Measurements from ENCODE around the gene SYCE3.
"Not testable (repeated sequence)": the region's sequence is repeated elsewhere in the genome, so short reads cannot be mapped to it uniquely, and the experiment has no call there.

Gene SYCE3

GRCh38 chr22:50562523-50563412, at the start of gene SYCE3:
Gene SYCE3 (minus strand): TSS chr22:50562919. CDS start chr22:50556405, 6,514 bp downstream.
- H3K27me3 ChIP-seq (ENCODE audit: insufficient read depth, low read length): peaks cover 38% of the 10 kb centered on the region
- H3K9me3 ChIP-seq (ENCODE audit: insufficient read depth, low read depth, low read length): no peaks in the 10 kb centered on the region
- no peak within 1 kb of the TSS for H3K27ac ChIP-seq (ENCODE audit: low read length)
- no peaks in the 10 kb centered on the region for H3K4me1 ChIP-seq (ENCODE audit: insufficient read depth, low read length)
- H3K36me3 ChIP-seq (ENCODE audit: insufficient read depth, low read depth, low read length): peaks cover 3% of the 10 kb centered on the region; the same call in 1 of the 2 replicates
- peak within 1 kb of the TSS; percentile 76 for H3K4me3 ChIP-seq (ENCODE audit: low read length)
- peak within 1 kb of the TSS; percentile 37; the same call in 1 of the 2 replicates for H3K9ac ChIP-seq (ENCODE audit: low read depth, low read length)

GRCh38 chr22:50612168-50612527, 49.4 kb upstream of the SYCE3 start:
- no peak overlapping the region for H3K9ac ChIP-seq (ENCODE audit: low read depth, low read length)
- peaks cover 30% of the 10 kb centered on the region for H3K27me3 ChIP-seq (ENCODE audit: insufficient read depth, low read length)
- H3K4me1 ChIP-seq (ENCODE audit: insufficient read depth, low read length): no peaks in the 10 kb centered on the region
- no peaks in the 10 kb centered on the region for H3K36me3 ChIP-seq (ENCODE audit: insufficient read depth, low read depth, low read length)
- H3K4me3 ChIP-seq (ENCODE audit: low read length): no peak overlapping the region
- H3K9me3 ChIP-seq (ENCODE audit: insufficient read depth, low read depth, low read length): no peaks in the 10 kb centered on the region
- H3K27ac ChIP-seq (ENCODE audit: low read length): no peak overlapping the region

- H3K27ac ChIP-seq (ENCODE audit: low read length): no peak overlapping the region
- H3K4me3 ChIP-seq (ENCODE audit: low read length): no peak overlapping the region
- H3K4me1 ChIP-seq (ENCODE audit: insufficient read depth, low read length): no peaks in the 10 kb centered on the region
- H3K9ac ChIP-seq (ENCODE audit: low read depth, low read length): no peak overlapping the region
- H3K36me3 ChIP-seq (ENCODE audit: insufficient read depth, low read depth, low read length): no peaks in the 10 kb centered on the region
- H3K9me3 ChIP-seq (ENCODE audit: insufficient read depth, low read depth, low read length): no peaks in the 10 kb centered on the region
- H3K27me3 ChIP-seq (ENCODE audit: insufficient read depth, low read length): peaks cover 34% of the 10 kb centered on the region
These were observed 48.8 kb upstream of the SYCE3 start for GRCh38 chr22:50611341-50612060.

DNA sequence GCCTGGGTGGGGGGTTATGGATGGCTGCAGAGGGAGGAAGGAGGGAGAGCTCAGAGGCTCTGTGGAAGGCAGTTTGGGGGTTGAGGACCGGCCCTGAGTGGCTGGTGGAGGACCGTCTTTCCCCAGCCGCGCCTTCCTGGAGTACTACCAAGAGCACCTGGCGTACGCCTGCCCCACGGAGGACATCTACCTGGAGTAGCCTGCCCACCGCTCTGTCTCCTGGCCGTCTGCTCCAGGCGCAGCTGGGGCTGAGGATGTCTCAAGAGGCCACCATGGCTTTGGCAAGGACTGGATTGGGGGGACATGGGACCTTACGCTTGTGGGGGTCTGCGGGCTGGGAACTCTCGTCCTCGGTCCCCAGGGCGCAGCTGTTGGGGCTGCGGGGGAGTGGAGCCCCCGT, 47.9 kb upstream of the SYCE3 start:
- H3K36me3 ChIP-seq (ENCODE audit: insufficient read depth, low read depth, low read length): no peaks in the 10 kb centered on the region
- no peak overlapping the region for H3K27ac ChIP-seq (ENCODE audit: low read length)
- no peaks in the 10 kb centered on the region for H3K9me3 ChIP-seq (ENCODE audit: insufficient read depth, low read depth, low read length)
- H3K27me3 ChIP-seq (ENCODE audit: insufficient read depth, low read length): peaks cover 43% of the 10 kb centered on the region
- no peak overlapping the region for H3K9ac ChIP-seq (ENCODE audit: low read depth, low read length)
- no peak overlapping the region for H3K4me3 ChIP-seq (ENCODE audit: low read length)
- H3K4me1 ChIP-seq (ENCODE audit: insufficient read depth, low read length): no peaks in the 10 kb centered on the region

GRCh38 chr22:50610041-50610451, 47.3 kb upstream of the SYCE3 start:
- Histone ChIP-seq H3K27me3 (ENCODE audit: insufficient read depth, low read length) (peaks cover 49% of the 10 kb centered on the region), H3K4me1 (ENCODE audit: insufficient read depth, low read length) (no peaks in the 10 kb centered on the region)

DNA sequence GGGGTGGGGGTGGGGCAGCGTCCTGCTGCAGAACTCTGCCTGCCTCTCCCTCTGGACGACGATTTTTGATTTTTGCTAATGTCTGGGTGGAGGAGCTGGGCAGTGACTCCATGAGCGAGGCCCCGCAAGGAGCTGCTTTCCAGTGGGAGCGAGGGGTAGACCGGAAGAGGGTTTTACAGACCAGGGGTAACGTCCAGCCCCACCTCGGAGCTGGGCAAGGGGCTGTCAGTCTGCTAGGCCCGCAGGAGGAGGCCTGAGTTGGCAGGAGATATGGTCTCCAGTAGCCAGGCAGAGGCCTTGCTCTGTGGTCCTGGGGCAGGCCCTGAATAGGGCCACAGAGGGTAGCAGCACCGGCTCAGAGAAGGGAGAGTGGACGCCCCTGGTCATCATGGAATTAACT, 46.9 kb upstream of the SYCE3 start:
- Histone ChIP-seq H3K27me3 (ENCODE audit: insufficient read depth, low read length) (peaks cover 53% of the 10 kb centered on the region), H3K27ac (ENCODE audit: low read length) (no peak overlapping the region), H3K4me1 (ENCODE audit: insufficient read depth, low read length) (no peaks in the 10 kb centered on the region), H3K36me3 (ENCODE audit: insufficient read depth, low read depth, low read length) (no peaks in the 10 kb centered on the region), H3K9me3 (ENCODE audit: insufficient read depth, low read depth, low read length) (no peaks in the 10 kb centered on the region), H3K9ac (ENCODE audit: low read depth, low read length) (no peak overlapping the region), H3K4me3 (ENCODE audit: low read length) (no peak overlapping the region)

More at GRCh38 chr22:50610041-50610451, 47.3 kb upstream of the SYCE3 start:
- Histone ChIP-seq H3K9ac (ENCODE audit: low read depth, low read length) (no peak overlapping the region), H3K9me3 (ENCODE audit: insufficient read depth, low read depth, low read length) (no peaks in the 10 kb centered on the region), H3K36me3 (ENCODE audit: insufficient read depth, low read depth, low read length) (no peaks in the 10 kb centered on the region), H3K27ac (ENCODE audit: low read length) (no peak overlapping the region), H3K4me3 (ENCODE audit: low read length) (no peak overlapping the region)

GRCh38 chr22:50608996-50609395, 46.3 kb upstream of the SYCE3 start:
- Histone ChIP-seq H3K27ac (ENCODE audit: low read length) (no peak overlapping the region), H3K36me3 (ENCODE audit: insufficient read depth, low read depth, low read length) (no peaks in the 10 kb centered on the region), H3K9me3 (ENCODE audit: insufficient read depth, low read depth, low read length) (no peaks in the 10 kb centered on the region), H3K4me3 (ENCODE audit: low read length) (no peak overlapping the region), H3K4me1 (ENCODE audit: insufficient read depth, low read length) (no peaks in the 10 kb centered on the region), H3K9ac (ENCODE audit: low read depth, low read length) (no peak overlapping the region), H3K27me3 (ENCODE audit: insufficient read depth, low read length) (peaks cover 59% of the 10 kb centered on the region)

DNA sequence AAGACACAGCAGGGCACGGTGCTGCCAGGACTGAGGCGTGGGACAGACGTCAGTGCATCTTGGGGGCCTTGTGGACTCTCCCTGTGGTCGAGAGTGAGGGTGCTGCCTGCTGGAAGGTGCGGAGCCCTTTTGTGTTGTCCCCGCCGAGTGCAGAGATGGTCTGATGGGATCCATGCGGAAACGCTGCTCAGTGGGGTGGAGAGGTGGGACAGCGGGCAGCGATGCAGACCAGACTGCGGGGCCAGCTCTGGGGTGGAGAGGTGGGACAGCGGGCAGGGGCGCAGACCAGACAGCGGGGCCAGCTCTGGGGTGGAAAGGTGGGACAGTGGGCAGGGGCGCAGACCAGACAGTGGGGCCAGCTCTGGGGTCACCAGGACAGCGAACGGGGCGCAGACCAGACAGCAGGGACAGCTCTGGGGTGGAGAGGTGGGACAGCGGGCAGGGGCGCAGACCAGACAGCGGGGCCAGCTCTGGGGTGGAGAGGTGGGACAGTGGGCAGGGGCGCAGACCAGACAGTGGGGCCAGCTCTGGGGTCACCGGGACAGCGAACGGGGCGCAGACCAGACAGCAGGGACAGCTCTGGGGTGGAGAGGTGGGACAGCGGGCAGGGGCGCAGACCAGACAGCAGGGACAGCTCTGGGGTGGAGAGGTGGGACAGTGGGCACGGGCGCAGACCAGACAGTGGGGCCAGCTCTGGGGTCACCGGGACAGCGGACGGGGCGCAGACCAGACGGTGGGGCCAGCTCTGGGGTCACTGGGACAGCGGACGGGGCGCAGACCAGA, 45.5 kb upstream of the SYCE3 start:
- peaks cover 59% of the 10 kb centered on the region for H3K27me3 ChIP-seq (ENCODE audit: insufficient read depth, low read length)
- not testable (repeated sequence) for H3K27ac ChIP-seq (ENCODE audit: low read length); H3K4me1 ChIP-seq (ENCODE audit: insufficient read depth, low read length); H3K9ac ChIP-seq (ENCODE audit: low read depth, low read length); H3K36me3 ChIP-seq (ENCODE audit: insufficient read depth, low read depth, low read length); H3K4me3 ChIP-seq (ENCODE audit: low read length); H3K9me3 ChIP-seq (ENCODE audit: insufficient read depth, low read depth, low read length)

DNA sequence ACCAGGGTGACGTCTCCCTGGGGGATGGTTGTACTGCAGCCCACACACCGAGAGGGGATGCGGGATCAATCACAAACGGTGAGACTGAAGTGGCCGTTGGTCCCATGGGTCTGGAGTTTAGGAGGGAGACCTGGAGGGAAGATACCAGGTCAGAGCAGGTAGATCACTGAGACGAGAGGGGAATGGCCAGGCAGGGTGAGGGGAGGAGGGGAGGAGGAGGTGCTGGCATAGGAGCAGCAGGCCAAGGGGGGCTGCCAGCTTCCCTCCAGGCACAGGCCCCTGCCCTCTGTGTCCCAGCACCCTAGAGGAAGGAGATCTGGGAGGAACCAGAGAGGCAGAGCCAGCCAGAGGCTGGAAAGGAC, 44.9 kb upstream of the SYCE3 start:
- no peak overlapping the region for H3K27ac ChIP-seq (ENCODE audit: low read length)
- H3K9ac ChIP-seq (ENCODE audit: low read depth, low read length): no peak overlapping the region
- no peak overlapping the region for H3K4me3 ChIP-seq (ENCODE audit: low read length)
- H3K4me1 ChIP-seq (ENCODE audit: insufficient read depth, low read length): no peaks in the 10 kb centered on the region
- peaks cover 60% of the 10 kb centered on the region for H3K27me3 ChIP-seq (ENCODE audit: insufficient read depth, low read length)
- no peaks in the 10 kb centered on the region for H3K36me3 ChIP-seq (ENCODE audit: insufficient read depth, low read depth, low read length)
- H3K9me3 ChIP-seq (ENCODE audit: insufficient read depth, low read depth, low read length): no peaks in the 10 kb centered on the region

DNA sequence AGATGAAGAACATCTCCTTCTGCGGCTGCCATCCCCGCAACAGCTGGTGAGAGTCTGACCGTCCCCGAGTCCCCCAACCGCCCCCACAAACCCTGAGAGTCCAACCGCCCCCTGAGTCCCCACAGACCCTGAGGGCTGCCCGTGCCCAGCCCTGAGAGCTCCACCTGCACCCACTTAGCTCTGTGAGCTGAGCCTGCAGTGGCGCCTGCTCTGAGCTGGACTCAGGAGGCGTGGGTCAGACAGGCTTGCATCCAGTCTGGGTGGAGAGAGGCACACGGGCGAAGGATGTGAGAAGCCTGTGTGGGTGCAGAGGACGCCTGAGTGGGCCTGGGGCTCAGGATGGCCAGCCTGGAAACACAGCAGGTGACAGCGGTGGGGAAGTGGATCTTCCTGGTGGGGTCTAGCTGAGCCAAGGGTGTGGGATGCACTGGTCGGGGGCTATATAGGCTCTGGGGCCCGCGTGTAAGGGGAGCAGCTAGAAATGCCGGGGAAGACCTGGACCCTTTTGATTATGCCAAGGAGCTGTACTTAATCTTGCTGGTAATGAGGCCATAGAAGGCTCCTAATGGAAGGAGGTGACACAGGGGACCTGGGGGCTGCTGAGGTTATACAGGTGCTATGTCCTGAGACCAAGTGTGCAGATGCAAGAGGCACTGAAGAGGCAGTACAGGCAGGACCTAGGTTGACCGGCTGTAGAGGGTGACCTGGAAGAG, 44.4 kb upstream of the SYCE3 start:
- no peaks in the 10 kb centered on the region for H3K36me3 ChIP-seq (ENCODE audit: insufficient read depth, low read depth, low read length)
- H3K4me1 ChIP-seq (ENCODE audit: insufficient read depth, low read length): no peaks in the 10 kb centered on the region
- H3K27me3 ChIP-seq (ENCODE audit: insufficient read depth, low read length): peaks cover 61% of the 10 kb centered on the region
- H3K9ac ChIP-seq (ENCODE audit: low read depth, low read length): no peak overlapping the region
- no peaks in the 10 kb centered on the region for H3K9me3 ChIP-seq (ENCODE audit: insufficient read depth, low read depth, low read length)
- H3K27ac ChIP-seq (ENCODE audit: low read length): no peak overlapping the region
- no peak overlapping the region for H3K4me3 ChIP-seq (ENCODE audit: low read length)
